ENCODE data around the gene ACAA2.
"Not testable (repeated sequence)": the region's sequence is repeated elsewhere in the genome, so short reads cannot be mapped to it uniquely, and the experiment has no call there.

ACAA2 gene

DNA sequence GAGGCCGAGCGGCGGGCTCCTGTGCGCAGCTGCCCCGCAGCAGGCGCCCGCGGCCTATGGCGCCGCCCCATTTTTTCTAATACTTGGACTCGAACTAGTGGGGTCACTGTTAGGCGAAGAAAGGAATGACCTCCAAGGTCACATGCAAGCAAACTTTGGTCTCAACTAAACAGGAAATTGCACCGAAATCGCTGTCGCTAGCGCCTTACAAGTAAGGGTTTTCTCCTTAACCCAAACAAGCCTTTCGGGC is 339 bp downstream of the ACAA2 start:
- peak in 25 of 58 donors; percentile 6 to 75 (median 47) for DNase-seq

DNA sequence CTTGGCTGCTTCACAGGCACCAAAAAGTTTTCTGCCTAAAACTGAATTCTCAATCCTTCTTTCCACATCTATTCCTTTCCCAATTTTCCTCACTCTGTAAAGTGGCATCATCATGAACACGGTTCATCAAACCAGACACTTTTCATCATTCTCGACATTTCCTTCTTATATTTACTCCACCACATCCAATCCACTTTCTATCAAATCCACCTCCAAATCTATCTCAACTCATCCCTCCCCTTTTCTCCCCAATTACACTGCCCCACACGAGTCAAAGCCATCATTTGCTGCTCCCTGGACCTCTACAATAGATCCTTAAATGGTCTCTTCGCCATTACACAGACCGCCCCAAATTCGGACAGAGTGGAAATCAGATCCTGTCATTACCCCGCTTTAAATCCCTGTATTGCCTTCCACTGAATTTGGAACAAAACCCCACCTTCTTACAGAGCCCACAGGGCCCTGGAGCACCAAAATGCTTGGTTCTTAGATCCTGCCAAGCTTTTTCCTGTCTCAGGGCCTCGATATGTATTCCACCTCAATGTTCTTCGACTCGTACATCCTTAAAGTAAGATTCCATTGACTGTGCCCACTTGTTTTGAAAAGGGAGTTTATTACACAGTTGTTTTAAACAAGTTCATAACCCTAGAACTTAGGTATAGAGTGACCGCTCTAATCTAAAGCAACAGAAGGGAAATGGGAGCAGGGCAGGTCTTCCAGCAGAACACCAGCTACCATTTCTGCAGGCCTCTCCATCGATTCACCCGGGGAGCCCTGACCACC is 856 bp downstream of the ACAA2 start:
- DNase-seq, result peak in 3 of 58 donors; percentile 4 to 47 (median 21)

DNA sequence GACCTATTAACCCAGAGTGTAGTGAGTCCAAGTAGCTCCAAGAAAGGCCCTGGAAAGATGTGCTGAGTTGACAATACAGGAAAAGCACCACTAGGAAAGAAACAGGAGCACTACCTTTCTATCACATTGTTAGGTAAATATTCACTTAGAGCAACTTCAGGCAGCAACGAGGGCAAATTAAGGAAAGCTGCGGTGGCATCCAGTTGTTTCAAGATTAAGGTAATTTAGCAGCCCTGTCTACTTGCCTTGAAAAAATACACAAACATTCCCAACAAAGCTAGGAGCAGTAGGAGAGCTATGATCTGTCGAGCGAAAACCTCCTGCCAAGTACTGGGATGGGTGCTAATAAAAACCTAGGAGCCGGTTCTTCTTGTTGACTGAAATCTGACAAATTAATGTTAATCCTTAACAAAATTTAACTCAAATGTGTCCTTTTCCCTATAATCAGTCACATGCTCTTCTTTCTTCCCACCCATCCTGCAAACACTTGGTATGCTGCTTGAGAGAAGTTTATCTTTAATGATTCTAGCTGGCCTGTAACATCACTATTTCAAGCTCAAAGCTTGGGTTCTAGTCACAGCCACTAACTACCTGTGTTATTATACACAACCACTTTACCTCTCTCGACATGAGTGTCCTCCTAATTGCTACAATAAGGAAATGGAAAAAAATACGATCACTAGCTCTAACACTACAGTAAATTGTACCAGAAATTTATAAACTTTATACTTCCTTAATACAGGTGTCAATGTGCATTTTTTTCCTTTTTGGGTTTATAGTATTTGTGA is 2.0 kb downstream of the ACAA2 start:
- no peak for DNase-seq

DNA sequence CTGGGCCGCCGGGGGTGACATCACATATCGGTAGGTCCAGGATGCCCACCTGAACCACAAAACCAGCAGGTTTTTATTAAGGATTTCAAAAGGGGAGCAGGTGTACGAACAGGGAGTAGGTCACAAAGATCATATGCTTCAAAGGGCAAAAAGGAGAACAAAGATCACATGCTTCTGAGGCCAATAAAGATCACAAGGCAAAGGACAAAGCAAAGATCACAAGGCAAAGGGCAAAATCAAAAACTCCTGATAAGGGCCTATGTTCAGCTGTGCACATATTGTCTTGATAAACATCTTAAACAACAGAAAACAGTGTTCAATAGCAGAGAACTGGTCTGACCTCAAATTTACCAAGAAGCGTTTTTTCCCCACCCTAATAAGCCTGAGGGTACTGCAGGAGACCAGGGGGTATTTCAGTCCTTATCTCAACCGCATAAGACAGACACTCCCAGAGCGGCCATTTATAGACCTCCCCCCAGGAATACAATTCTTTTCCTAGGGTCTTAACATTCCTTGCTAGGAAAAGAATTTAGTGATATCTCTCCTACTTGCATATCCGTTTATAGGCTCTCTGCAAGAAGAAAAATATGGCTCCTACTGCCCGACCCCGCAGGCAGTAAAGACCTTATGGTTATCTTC is 4.7 kb downstream of the ACAA2 start:
- not testable (repeated sequence) for DNase-seq

DNA sequence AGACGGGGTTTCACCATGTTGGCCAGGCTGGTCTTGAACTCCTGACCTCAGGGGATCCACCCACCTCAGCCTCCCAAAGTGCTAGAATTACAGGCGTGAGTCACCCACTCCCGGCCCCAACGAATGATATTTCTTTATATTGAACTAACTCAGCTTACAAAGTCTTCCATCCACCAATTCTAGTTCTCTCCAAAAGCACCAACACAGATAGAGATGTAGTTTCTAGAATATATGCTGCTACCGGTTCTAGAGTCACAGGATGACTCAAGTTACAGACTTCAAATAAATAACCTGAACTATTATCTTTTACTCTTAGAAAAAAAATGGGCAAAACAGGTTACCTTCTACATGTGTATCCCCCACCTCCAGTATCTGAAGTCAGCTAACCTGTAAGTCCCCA is 9.2 kb downstream of the ACAA2 start:
- no peak for DNase-seq

- no peak for DNase-seq
These were observed 10.7 kb downstream of the ACAA2 start for GRCh38 chr18:49802623-49803022.

DNA sequence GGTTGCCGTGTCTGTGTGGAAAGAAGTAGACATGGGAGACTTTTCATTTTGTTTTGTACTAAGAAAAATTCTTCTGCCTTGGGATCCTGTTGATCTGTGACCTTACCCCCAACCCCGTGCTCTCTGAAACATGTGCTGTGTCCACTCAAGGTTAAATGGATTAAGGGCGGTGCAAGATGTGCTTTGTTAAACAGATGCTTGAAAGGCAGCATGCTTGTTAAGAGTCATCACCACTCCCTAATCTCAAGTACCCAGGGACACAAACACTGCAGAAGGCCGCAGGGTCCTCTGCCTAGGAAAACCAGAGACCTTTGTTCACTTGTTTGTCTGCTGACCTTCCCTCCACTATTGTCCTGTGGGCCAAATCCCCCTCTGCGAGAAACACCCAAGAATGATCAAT is 12.8 kb downstream of the ACAA2 start:
- not testable (repeated sequence) for DNase-seq

DNA sequence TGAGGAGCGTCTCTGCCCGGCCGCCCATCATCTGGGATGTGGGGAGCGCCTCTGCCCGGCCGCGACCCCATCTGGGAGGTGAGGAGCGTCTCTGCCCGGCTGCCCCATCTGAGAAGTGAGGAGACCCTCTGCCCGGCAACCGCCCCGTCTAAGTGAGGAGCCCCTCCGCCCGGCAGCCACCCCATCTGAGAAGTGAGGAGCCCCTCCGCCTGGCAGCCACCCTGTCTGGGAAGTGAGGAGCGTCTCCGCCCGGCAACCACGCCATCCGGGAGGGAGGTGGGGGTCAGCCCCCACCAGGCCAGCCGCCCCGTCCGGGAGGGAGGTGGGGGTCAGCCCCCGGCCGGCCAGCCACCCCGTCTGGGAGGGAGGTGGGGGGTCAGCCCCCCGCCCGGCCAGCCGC is 13.5 kb downstream of the ACAA2 start:
- DNase-seq, result not testable (repeated sequence)

DNA sequence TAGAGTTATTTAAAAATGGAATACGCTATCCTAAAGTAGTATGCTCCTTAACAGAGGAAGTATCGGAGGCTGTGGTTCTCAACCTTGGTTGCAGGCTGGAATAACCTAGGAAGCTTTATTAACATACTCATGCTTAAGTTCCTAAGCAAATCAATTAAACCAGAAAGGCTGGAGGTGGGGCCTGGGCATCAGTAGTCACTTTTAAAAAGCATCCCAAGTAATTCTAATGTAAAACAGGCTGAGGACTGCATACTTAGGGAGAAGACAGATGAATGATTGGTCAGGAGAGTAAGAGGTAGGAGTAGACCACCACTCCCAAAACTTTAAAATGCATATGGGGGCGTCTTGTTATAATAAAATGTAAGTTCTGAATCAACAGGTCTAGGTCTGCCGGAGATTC is 15.3 kb downstream of the ACAA2 start:
- no peak for DNase-seq

DNA sequence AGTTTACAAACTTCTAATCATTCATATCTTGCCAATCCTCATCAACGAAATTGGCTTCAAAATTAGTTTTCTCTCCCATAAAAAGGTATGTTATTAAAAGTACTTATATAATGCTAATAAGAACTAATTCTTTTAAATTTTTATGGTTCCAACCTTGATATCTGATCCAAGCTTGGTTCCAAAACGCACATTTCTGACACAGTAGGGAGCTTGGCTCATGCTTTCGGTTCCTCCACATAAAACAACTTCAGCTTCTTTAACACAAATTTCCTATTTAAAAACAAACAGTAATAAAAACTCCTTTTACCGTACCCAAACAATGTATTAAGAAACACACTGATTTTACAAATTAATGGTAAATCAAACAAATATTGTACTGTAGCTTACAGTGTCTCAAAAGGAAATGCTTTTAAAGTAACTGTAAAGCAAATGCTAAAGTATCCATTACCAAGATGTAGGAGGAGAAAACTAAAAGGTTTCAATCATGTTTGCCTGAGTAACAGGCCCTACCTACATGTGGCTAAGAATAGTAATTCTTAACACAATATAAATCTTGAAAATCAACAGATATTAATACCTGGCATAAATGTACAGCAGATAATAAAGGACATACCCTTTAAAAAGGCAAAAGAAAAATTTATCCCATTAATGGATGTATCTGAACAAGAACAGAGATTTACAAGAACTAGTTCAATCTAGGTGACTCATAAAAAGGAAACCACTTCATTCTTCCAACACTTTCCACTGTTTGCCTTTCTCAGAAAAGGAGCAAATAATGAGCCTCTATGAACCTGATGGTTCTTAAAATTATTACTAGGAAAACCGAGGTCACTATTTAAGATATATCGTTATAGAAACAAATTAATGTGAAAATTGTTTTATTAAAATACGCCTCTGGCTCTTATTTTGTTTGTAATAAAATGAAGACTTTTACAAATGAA is 17.5 kb downstream of the ACAA2 start:
- no peak for DNase-seq

DNA sequence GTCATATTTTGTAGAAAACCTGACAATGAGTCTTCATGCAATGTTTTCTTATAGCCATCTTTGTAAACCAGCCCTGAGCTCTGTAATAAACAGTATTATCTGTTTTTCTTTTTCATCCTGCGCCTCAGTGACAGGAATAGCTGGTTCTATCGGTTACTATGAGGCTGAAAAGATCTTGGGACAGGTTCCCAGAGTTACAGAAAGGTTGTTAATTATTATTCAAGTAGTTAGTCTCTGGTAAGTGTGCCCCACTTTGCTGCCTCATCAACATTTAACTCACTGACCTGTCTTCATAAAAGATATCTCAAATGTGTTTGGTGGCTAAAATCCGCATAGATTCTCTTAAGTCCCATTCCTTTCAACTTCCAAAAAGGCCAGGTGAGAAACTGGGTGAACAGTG is 18.6 kb downstream of the ACAA2 start:
- DNase-seq, result no peak

- not testable (repeated sequence) for DNase-seq
These were observed 23.7 kb downstream of the ACAA2 start for GRCh38 chr18:49789560-49790134.

- DNase-seq, result no peak
These were observed 24.9 kb downstream of the ACAA2 start for GRCh38 chr18:49788327-49788898.

GRCh38 chr18:49786019-49786720 is 27.2 kb downstream of the ACAA2 start:
- no peak for DNase-seq

DNA sequence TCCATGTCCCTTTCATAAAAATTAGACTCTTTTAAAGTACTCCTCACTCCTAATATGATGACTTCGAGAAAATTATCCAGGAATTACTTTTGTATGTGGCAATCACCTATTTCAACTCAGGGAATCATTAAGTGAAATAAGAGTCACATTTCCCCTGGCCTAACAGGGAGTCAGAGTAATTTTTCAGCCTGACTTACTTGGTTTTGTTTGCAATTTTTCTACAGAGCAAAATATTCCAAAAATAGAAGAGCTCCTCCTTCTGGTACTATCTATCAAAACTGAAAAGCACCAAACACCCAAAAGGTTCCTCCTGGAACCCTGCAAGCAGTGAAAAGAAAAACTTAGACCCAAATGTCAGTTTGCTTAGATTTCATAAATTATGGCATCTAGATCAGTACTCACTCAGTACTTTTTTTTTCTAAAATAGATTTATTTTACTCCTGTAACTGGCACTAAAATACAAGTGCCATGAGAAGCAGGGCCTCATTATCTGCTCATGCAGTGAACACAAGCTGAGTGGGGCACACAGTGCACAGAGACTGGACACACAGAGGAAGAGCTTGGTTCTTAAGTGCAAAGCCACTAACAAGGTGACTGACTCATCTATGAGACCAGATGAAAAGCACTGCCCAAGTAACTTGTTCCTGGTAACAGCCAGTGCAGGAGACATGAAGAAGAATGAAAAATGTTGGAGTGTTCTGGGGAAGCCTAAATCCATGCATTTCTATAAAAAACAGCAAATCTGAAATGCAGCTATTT is 28.7 kb downstream of the ACAA2 start:
- DNase-seq, result no peak

DNA sequence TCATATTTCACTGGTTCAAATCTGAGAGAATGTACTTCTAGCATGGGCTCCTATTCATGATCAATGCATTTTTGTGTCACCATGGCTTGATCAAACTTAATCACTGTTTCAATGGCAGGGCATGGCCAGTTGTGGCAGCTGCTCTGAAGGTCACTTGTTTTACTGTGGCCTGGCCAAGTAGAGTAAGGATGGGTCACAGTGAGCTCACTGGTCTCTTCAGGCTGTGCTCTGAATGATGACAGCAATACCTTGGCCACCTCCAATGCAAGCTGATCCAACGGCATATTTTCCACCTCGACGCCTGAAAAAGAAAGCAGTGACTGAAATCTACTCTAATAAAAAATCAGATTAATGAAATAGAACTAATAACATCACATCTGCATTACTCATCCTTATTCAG is 29.7 kb downstream of the ACAA2 start:
- not testable (repeated sequence) for DNase-seq

- no peak for DNase-seq
These were observed 34.4 kb downstream of the ACAA2 start for GRCh38 chr18:49778826-49779465.

DNA sequence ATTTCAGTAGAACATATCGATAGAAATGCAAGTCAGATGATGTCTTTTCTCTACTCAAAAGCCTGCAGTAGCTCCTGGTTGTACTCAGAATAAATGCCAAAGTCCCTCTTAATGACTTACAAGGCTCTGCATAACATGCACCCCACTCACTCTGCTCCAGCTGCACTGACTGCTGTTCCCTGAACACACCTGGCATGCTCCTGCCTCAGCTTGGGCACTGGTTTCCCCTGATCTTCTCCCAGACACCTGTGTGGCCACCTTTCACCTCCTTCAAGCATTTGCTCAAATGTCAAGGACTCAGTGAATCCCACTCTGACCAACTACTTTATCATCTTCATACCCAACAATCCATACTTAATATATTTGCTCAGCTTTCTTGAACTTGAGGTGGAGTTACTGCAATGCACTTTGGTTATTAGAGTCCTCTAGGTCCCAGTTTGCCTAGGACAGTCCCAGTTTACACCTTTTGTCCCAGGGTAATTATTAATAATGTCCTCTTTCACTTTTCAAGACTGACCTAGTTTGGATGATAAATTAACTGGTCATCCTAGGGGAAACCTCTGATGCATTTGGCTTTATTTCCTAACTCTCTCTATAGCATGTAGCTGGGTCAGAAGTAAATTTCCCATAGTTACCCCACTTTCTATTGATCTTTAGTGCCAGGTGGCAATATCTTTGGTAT is 44.1 kb downstream of the ACAA2 start:
- no peak for DNase-seq
